ENCODE results near the gene SYCP2.

GRCh38 chr20:59935457-59936185 is 2.2 kb upstream of the SYCP2 start:
- no peak for TF ChIP-seq TARDBP (IDR thresholded peaks at IDR 0.05)
- no peak for TF ChIP-seq LEF1 (IDR thresholded peaks at IDR 0.05; ENCODE audit: borderline replicate concordance)
- TF ChIP-seq NFRKB (IDR thresholded peaks at IDR 0.05) = no peak

All from HEK293T (cell line).